ENCODE measurements around the gene PLPPR3. TPM values are rescaled to one million over a fixed set of nuclear protein-coding genes. Genes with fewer than 3 reads are reported as not detected.

The PLPPR3 gene
- polyA plus RNA-seq, 1 donor (not counting 4 experiments of a cell fraction or from before 2014, with no cell fraction given): not detected

- H3K27ac ChIP-seq (ENCODE audit: control insufficient read depth, insufficient read depth, low read length): no peak overlapping the region
These were observed 30.0 kb downstream of the PLPPR3 start for GRCh38 chr19:791567-792305.

GRCh38 chr19:791007-791566, 30.7 kb downstream of the PLPPR3 start:
- no peaks in the 10 kb centered on the region for H3K36me3 ChIP-seq (ENCODE audit: control insufficient read depth in 2 of 2, extremely low read depth in 1 of 2, insufficient read depth in 2 of 2, low read length in 2 of 2)
- H3K9me3 ChIP-seq (ENCODE audit: control insufficient read depth, low read depth, low read length): no peaks in the 10 kb centered on the region
- dilution Hi-C loops (cut with MboI; ENCODE audit: extremely low pct_ligation_motif_present, low sequenced_read_pairs): no loop called here
- H3K79me2 ChIP-seq (ENCODE audit: control insufficient read depth, insufficient read depth, low read length): no peaks in the 10 kb centered on the region
- no peaks in the 10 kb centered on the region for H3K9me1 ChIP-seq (ENCODE audit: control insufficient read depth, extremely low read depth, insufficient read depth, low read length)
- H3K9ac ChIP-seq (ENCODE audit: control insufficient read depth, extremely low read depth, insufficient read depth, low read length): no peak overlapping the region
- no peak overlapping the region for H3K4me2 ChIP-seq (ENCODE audit: control insufficient read depth, extremely low read depth, insufficient read depth, low read depth, low read length)
- H3K4me1 ChIP-seq (ENCODE audit: control insufficient read depth, extremely low read depth, insufficient read depth, low read length): peaks cover 16% of the 10 kb centered on the region
- H3K4me3 ChIP-seq (ENCODE audit: control insufficient read depth in 2 of 3, extremely low read depth in 1 of 3, insufficient read depth in 2 of 3, low read depth in 1 of 3, low read length in 3 of 3): no peak overlapping the region
- H2AFZ ChIP-seq (ENCODE audit: control insufficient read depth, low read length): no peak overlapping the region
- H3K27ac ChIP-seq (ENCODE audit: control insufficient read depth, insufficient read depth, low read length): no peak overlapping the region
- FAIRE-seq (no peak), DNase-seq (ENCODE audit: low read depth, low spot score) (no peak)
- TF ChIP-seq EZH2 (IDR thresholded peaks at IDR 0.05; ENCODE audit: low read length) (no peak), CTCF (optimal IDR thresholded peaks at IDR 0.05 in 1 of 3, IDR thresholded peaks at IDR 0.05 in 1 of 3, conservative IDR thresholded peaks at IDR 0.05 in 1 of 3; ENCODE audit: extremely low read depth in 1 of 3, insufficient read depth in 2 of 3, low read length in 3 of 3) (no peak)
- no peaks in the 10 kb centered on the region for H3K27me3 ChIP-seq (ENCODE audit: control insufficient read depth, extremely low read depth, insufficient read depth, low read length)
- H4K20me1 ChIP-seq (ENCODE audit: control insufficient read depth, extremely low read depth, insufficient read depth, low read length): no peaks in the 10 kb centered on the region

More at GRCh38 chr19:791567-792305, 30.0 kb downstream of the PLPPR3 start:
- H3K9ac ChIP-seq (ENCODE audit: control insufficient read depth, extremely low read depth, insufficient read depth, low read length): no peak overlapping the region
- H3K9me1 ChIP-seq (ENCODE audit: control insufficient read depth, extremely low read depth, insufficient read depth, low read length): no peaks in the 10 kb centered on the region
- TF ChIP-seq EZH2 (IDR thresholded peaks at IDR 0.05; ENCODE audit: low read length) (no peak), CTCF (optimal IDR thresholded peaks at IDR 0.05 in 1 of 3, IDR thresholded peaks at IDR 0.05 in 1 of 3, conservative IDR thresholded peaks at IDR 0.05 in 1 of 3; ENCODE audit: extremely low read depth in 1 of 3, insufficient read depth in 2 of 3, low read length in 3 of 3) (no peak)
- no peak overlapping the region for H3K4me3 ChIP-seq (ENCODE audit: control insufficient read depth in 2 of 3, extremely low read depth in 1 of 3, insufficient read depth in 2 of 3, low read depth in 1 of 3, low read length in 3 of 3)
- dilution Hi-C loops (cut with MboI; ENCODE audit: extremely low pct_ligation_motif_present, low sequenced_read_pairs): no loop called here
- H4K20me1 ChIP-seq (ENCODE audit: control insufficient read depth, extremely low read depth, insufficient read depth, low read length): no peaks in the 10 kb centered on the region
- DNase-seq (ENCODE audit: low read depth, low spot score): no peak
- FAIRE-seq: no peak
- no peaks in the 10 kb centered on the region for H3K79me2 ChIP-seq (ENCODE audit: control insufficient read depth, insufficient read depth, low read length)
- no peaks in the 10 kb centered on the region for H3K9me3 ChIP-seq (ENCODE audit: control insufficient read depth, low read depth, low read length)
- H3K36me3 ChIP-seq (ENCODE audit: control insufficient read depth in 2 of 2, extremely low read depth in 1 of 2, insufficient read depth in 2 of 2, low read length in 2 of 2): no peaks in the 10 kb centered on the region
- H3K4me2 ChIP-seq (ENCODE audit: control insufficient read depth, extremely low read depth, insufficient read depth, low read depth, low read length): no peak overlapping the region
- no peaks in the 10 kb centered on the region for H3K27me3 ChIP-seq (ENCODE audit: control insufficient read depth, extremely low read depth, insufficient read depth, low read length)
- H3K4me1 ChIP-seq (ENCODE audit: control insufficient read depth, extremely low read depth, insufficient read depth, low read length): peaks cover 16% of the 10 kb centered on the region
- no peak overlapping the region for H2AFZ ChIP-seq (ENCODE audit: control insufficient read depth, low read length)

All from keratinocyte (primary cell).